ENCODE measurements around the gene GDF9.

DNA sequence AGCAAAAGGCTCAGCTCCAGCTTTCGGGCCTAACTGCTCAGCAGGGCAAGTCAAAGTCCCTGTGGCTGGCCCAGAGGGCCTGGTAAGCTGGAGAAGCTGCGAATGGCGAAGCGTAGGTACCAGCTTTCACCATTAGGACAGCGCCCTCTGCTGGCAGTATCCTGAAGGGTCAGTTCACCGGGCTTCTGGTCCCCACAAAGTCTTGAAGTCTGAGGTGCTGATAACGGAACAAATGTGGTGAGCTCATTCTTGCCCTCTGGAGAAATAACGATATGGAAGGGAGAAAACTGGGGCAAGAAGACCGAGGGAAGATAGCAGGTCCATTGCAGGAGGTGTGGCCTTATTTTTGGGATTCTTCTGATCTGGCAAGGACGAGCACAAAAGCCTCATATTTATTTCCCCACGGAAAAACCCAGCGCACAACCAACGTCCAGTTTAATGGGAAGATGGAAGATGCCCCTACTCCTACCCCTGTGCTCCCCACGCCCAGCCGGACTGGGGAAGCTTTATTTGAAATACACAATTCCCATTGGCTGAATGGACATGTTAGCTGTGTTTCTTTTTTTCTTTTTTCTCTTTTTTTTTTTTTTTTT lies 46.0 kb downstream of the GDF9 start:
- peak; percentile 96 for TF ChIP-seq CTCF (conservative IDR thresholded peaks at IDR 0.05)
- no peak for TF ChIP-seq EZH2 (IDR thresholded peaks at IDR 0.05; ENCODE audit: low read depth)

Measured in PC-9 (cell line).